GM10847 (cell line): ENCODE results near the gene SLC35G1.

Source experiments
- POLR2A ChIP-seq: IDR thresholded peaks from 2 replicates; pipeline ENCODE4 v1.6.1; 2011; ENCODE audit not compliant: insufficient read length; ENCODE audit errors: extremely low read depth

SLC35G1 gene

GRCh38 chr10:93871671-93872204 lies 22.0 kb upstream of the SLC35G1 start:
- no peak for TF ChIP-seq POLR2A

GRCh38 chr10:93872375-93873158 lies 21.2 kb upstream of the SLC35G1 start:
- no peak for TF ChIP-seq POLR2A

GRCh38 chr10:93873420-93874115 lies 20.2 kb upstream of the SLC35G1 start:
- no peak for TF ChIP-seq POLR2A

GRCh38 chr10:93874309-93875031 lies 19.3 kb upstream of the SLC35G1 start:
- no peak for TF ChIP-seq POLR2A

- TF ChIP-seq POLR2A: no peak
These were observed 18.8 kb upstream of the SLC35G1 start for GRCh38 chr10:93875032-93875358.

GRCh38 chr10:93876381-93876780 lies 17.4 kb upstream of the SLC35G1 start:
- TF ChIP-seq POLR2A: no peak

- TF ChIP-seq POLR2A: no peak
These were observed 14.5 kb upstream of the SLC35G1 start for GRCh38 chr10:93879273-93879672.

GRCh38 chr10:93894516-93895378 lies 969 bp downstream of the SLC35G1 start:
- no peak for TF ChIP-seq POLR2A

- TF ChIP-seq POLR2A: no peak
These were observed 3.4 kb downstream of the SLC35G1 start for GRCh38 chr10:93897070-93897780.

- TF ChIP-seq POLR2A: no peak
These were observed 5.3 kb downstream of the SLC35G1 start for GRCh38 chr10:93899109-93899508.

- TF ChIP-seq POLR2A: no peak
These were observed 9.3 kb downstream of the SLC35G1 start for GRCh38 chr10:93903051-93903450.

GRCh38 chr10:93904901-93905300 lies 11.1 kb downstream of the SLC35G1 start:
- no peak for TF ChIP-seq POLR2A

GRCh38 chr10:93907059-93907458 lies 13.3 kb downstream of the SLC35G1 start:
- TF ChIP-seq POLR2A: no peak

- TF ChIP-seq POLR2A: no peak
These were observed 18.1 kb downstream of the SLC35G1 start for GRCh38 chr10:93911866-93912265.
